ENCODE results near the gene STMN3. TPM values are rescaled to one million over a fixed set of nuclear protein-coding genes. Genes with fewer than 3 reads are reported as not detected.
"Not testable (repeated sequence)": the region's sequence is repeated elsewhere in the genome, so short reads cannot be mapped to it uniquely, and the experiment has no call there.

Gene STMN3
- total RNA-seq, 4 donors from 2014 or later, result 9.4 to 23.0 (median 12.0) TPM

- no peak overlapping the region for H3K4me3 ChIP-seq (ENCODE audit: low read depth, poor library complexity, severe bottlenecking)
- WGBS, 2 donors, result 89 to 93% methylated on average over 10 of the region's 10 CpGs
- intact Hi-C loops (cut with DNase I; ENCODE audit: low total_unique reads), result no loop called here
- DNase-seq (ENCODE audit: low spot score in 2 of 2), result no peak
- TF ChIP-seq POLR2A (IDR thresholded peaks at IDR 0.05) (no peak), CTCF (IDR thresholded peaks at IDR 0.05) (no peak)
Observed at GRCh38 chr20:63611646-63612045, 41.6 kb downstream of the STMN3 start.

GRCh38 chr20:63610581-63611435 is 42.4 kb downstream of the STMN3 start:
- intact Hi-C loops (cut with DNase I; ENCODE audit: low total_unique reads), result no loop called here
- 90 to 92% methylated on average over 16 to 17 of the region's 17 CpGs for WGBS, 2 donors
- TF ChIP-seq CTCF (IDR thresholded peaks at IDR 0.05) (no peak), POLR2A (IDR thresholded peaks at IDR 0.05) (no peak)
- H3K4me3 ChIP-seq (ENCODE audit: low read depth, poor library complexity, severe bottlenecking), result no peak overlapping the region
- no peak for DNase-seq (ENCODE audit: low spot score in 2 of 2)

GRCh38 chr20:63606686-63607085 is 46.5 kb downstream of the STMN3 start:
- intact Hi-C loops (cut with DNase I; ENCODE audit: low total_unique reads), result no loop called here
- no peak for TF ChIP-seq CTCF (IDR thresholded peaks at IDR 0.05)
- no peak for TF ChIP-seq POLR2A (IDR thresholded peaks at IDR 0.05)
- H3K4me3 ChIP-seq (ENCODE audit: low read depth, poor library complexity, severe bottlenecking), result no peak overlapping the region
- DNase-seq (ENCODE audit: low spot score in 2 of 2), result no peak
- WGBS, 2 donors, result 88 to 91% methylated on average over 9 of the region's 9 CpGs

DNA sequence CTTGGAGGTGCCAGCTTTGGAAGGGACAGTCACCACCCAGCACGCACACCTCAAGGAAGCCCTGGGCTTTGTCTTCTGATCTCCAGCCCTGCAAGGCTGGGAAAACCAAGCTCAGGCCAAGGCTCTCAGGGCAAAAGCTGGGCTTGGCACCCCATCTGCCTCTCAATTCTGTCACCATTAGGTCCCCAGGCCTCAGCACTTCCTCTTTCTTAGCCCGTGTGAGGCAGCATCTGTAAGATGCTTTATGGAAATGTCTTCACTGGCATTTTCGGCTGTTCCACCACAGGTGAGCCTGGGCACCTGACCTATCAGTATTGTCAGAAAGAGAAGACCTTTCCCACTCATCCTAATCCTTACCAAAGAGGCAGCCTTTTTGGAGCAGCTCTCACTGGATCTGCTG is 50.9 kb downstream of the STMN3 start:
- DNase-seq (ENCODE audit: low spot score in 2 of 2), result no peak
- H3K4me3 ChIP-seq (ENCODE audit: low read depth, poor library complexity, severe bottlenecking), result no peak overlapping the region
- intact Hi-C loops (cut with DNase I; ENCODE audit: low total_unique reads), result no loop called here
- WGBS, 2 donors, result 84 to 88% methylated on average over 3 of the region's 3 CpGs
- TF ChIP-seq POLR2A (IDR thresholded peaks at IDR 0.05) (no peak), CTCF (IDR thresholded peaks at IDR 0.05) (no peak)

- WGBS, 2 donors, result 69 to 76% methylated on average over 7 to 8 of the region's 8 CpGs
- DNase-seq (ENCODE audit: low spot score in 2 of 2); H3K4me3 ChIP-seq (ENCODE audit: low read depth, poor library complexity, severe bottlenecking); intact Hi-C loops (cut with DNase I; ENCODE audit: low total_unique reads): not testable (repeated sequence)
Observed at GRCh38 chr20:63601679-63602078, 51.5 kb downstream of the STMN3 start.

DNA sequence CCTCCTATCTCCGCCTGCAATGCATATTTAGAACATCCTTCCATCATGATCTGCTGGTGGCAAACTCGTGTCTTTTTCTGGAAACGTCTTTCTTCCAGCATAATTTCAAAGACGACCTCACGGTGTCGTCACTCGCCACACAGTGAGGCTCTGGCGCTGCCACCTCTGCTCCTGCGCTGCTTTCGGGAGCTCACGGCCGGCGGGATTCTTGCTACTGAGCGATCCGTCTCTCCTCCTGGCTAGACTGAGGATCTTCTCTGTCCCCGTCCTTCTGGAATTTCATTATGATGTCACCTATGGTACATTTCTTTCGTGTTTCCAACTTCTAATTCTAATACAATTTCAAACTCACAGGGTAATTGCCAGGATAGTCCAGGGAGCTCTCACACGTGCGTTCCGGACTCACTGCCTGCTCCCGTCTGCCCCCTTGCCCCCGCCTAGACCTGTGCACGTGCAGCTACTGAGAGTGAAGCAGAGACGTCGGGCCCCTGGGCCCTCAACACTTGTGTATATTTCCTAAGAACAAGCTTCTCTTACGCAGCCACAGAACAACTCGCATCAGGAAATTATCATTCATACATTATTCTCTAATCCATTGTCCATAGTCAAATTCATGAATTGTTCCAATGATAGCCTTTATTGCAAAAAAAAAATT is 53.7 kb downstream of the STMN3 start:
- 94 to 95% methylated on average over 27 of the region's 27 CpGs for WGBS, 2 donors
- TF ChIP-seq POLR2A (IDR thresholded peaks at IDR 0.05), result no peak
- TF ChIP-seq CTCF (IDR thresholded peaks at IDR 0.05), result no peak
- intact Hi-C loops (cut with DNase I; ENCODE audit: low total_unique reads), result no loop called here

More for the DNA sequence above, 53.7 kb downstream of the STMN3 start:
- no peak overlapping the region for H3K4me3 ChIP-seq (ENCODE audit: low read depth, poor library complexity, severe bottlenecking)
- DNase-seq (ENCODE audit: low spot score in 2 of 2), result no peak

Measured in lower leg skin (tissue), 4 donors.